Ovary (tissue), 3 donors: ENCODE measurements around the gene RBM20.

Source experiments
- EP300 ChIP-seq: sonication (generic); formaldehyde crosslinking; IDR thresholded peaks from one replicate; pipeline ENCODE4 v1.6.1; 2017; ENCODE audit warnings: antibody characterized with exemption
- POLR2A ChIP-seq: fragments of 450-650 bp; IDR thresholded peaks from one replicate; pipeline ENCODE4 v1.6.1; 2017; ENCODE audit warnings: antibody characterized with exemption, mild to moderate bottlenecking, moderate library complexity
- TF ChIP-seq, protein P1 (sequence below), 3 donors: fragments of 450-650 bp in 2 of 3; fragments of 200-600 bp in 1 of 3; IDR thresholded peaks; one replicate each; pipeline versions ENCODE4 v1.5.1 to v1.8.0; 2016 to 2022; ENCODE audit warnings: antibody characterized with exemption in 3 of 3, mild to moderate bottlenecking in 1 of 3
- donor health status: DM: no; HTN: no; CAD: no.

DNA sequence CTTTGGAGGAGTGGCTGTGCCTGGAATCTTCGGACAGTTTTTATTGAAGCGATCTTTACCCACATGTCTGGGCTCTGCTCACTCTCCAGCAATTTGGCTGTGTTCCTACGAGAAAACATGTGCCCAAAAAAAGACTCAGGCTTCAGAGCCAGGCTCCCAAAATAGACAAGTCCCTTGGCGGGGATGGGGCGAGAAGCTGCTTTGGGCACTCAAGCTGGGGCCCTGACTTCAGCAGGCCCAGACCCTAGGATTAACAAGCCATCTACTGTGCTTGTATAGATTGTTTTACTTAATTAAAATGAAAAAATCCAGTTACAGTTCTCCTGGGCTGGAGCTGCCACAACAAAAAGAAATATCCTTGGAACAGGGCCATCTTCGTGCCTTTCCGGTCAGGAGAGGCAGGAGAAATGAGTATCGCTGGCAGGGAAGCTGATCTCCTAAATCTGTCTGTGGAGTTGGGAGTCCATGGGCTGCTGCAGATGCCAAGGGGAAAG lies 176.2 kb downstream of the RBM20 start:
- TF ChIP-seq EP300 (no peak), POLR2A (no peak)
- TF ChIP-seq, protein P1, sequence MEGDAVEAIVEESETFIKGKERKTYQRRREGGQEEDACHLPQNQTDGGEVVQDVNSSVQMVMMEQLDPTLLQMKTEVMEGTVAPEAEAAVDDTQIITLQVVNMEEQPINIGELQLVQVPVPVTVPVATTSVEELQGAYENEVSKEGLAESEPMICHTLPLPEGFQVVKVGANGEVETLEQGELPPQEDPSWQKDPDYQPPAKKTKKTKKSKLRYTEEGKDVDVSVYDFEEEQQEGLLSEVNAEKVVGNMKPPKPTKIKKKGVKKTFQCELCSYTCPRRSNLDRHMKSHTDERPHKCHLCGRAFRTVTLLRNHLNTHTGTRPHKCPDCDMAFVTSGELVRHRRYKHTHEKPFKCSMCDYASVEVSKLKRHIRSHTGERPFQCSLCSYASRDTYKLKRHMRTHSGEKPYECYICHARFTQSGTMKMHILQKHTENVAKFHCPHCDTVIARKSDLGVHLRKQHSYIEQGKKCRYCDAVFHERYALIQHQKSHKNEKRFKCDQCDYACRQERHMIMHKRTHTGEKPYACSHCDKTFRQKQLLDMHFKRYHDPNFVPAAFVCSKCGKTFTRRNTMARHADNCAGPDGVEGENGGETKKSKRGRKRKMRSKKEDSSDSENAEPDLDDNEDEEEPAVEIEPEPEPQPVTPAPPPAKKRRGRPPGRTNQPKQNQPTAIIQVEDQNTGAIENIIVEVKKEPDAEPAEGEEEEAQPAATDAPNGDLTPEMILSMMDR (IDR thresholded peaks at IDR 0.05): no peak
